ENCODE data around the gene OPN1LW. TPM values are rescaled to one million over a fixed set of nuclear protein-coding genes. Genes with fewer than 3 reads are reported as not detected.

The OPN1LW gene
- total and polyA plus RNA-seq, 10 donors, result not detected

DNA sequence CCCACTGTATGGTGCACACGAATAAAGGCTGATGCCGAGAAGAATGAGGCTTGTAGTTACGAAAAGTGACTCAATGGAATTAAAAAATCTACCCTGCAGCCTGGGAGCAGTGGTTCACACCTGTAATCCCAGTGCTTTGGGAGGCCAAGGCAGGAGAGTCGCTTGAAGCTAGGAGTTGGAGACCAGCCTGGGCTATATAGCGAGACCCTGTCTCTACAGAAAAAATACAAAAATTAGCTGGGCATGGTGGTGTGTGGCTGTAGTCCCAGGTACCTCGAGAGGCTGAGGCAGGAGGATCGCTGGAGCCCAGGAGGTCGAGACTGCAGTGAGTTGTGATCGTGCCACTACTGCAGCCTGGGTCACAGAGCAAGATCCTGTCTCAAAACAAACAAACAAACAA lies 11.7 kb upstream of the OPN1LW start:
- TF ChIP-seq, protein P1, sequence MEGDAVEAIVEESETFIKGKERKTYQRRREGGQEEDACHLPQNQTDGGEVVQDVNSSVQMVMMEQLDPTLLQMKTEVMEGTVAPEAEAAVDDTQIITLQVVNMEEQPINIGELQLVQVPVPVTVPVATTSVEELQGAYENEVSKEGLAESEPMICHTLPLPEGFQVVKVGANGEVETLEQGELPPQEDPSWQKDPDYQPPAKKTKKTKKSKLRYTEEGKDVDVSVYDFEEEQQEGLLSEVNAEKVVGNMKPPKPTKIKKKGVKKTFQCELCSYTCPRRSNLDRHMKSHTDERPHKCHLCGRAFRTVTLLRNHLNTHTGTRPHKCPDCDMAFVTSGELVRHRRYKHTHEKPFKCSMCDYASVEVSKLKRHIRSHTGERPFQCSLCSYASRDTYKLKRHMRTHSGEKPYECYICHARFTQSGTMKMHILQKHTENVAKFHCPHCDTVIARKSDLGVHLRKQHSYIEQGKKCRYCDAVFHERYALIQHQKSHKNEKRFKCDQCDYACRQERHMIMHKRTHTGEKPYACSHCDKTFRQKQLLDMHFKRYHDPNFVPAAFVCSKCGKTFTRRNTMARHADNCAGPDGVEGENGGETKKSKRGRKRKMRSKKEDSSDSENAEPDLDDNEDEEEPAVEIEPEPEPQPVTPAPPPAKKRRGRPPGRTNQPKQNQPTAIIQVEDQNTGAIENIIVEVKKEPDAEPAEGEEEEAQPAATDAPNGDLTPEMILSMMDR (IDR thresholded peaks at IDR 0.05 in 8 of 11, conservative IDR thresholded peaks at IDR 0.05 in 3 of 11), result no peak
- TF ChIP-seq POLR2A (IDR thresholded peaks at IDR 0.05), result no peak
- TF ChIP-seq POLR2AphosphoS5 (IDR thresholded peaks at IDR 0.05), result no peak
- no peaks in the 10 kb centered on the region for H3K36me3 ChIP-seq
- intact Hi-C loops (cut with DNase I; ENCODE audit: low total_unique reads), result no loop called here
- no peak overlapping the region for H3K4me3 ChIP-seq
- DNase-seq, result no peak
- H3K9me3 ChIP-seq, result no peaks in the 10 kb centered on the region
- no peak overlapping the region for H3K27ac ChIP-seq
- H3K4me1 ChIP-seq, result peaks cover 0 to 23% (median 13%) of the 10 kb centered on the region in 6 donors
- 79 to 95% (median 90%) methylated on average over 9 of the region's 9 CpGs for WGBS, 5 donors
- H3K27me3 ChIP-seq (replicated peaks in 1 of 7), result no peaks in the 10 kb centered on the region

DNA sequence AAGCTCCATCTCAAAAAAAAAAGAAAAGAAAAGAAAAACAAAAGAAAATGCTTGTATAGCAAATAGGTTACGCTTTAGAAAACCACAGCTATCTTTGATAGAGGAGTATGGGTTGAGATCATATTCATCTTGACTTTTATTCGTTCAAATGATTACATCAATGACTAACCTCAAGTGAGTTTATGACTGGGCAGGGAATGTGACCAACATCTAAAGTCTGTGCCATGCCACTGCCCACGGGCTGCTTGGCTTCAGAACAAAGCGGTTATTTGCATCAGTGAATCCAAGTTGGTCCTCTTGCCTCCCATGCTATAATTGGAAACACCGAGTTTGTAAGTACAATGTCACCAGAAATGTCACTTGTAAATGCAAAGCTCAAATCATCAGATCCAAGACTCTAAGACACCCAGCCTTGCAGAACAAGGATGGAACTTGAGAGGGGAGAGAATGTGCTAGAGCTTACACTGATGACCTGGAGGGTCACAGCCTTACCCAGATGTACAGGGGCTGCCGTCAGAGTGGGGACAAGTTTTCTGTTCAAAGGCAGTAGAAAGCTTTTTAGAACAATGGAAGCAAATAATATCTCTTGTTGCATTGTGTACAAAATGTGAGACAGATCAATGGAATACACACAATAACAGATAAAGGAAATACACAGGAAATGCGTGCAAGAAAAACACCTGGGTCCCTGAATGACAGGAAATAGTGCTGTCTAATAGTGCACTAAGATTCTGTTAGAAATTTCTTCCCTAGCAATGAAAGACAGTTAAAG lies 8.4 kb upstream of the OPN1LW start:
- peaks cover 0 to 4% (median 0%) of the 10 kb centered on the region in 7 donors for H3K27me3 ChIP-seq (replicated peaks in 1 of 7)
- WGBS, 5 donors, result 53 to 71% (median 61%) methylated on average over 7 of the region's 7 CpGs
- TF ChIP-seq, protein P1 (IDR thresholded peaks at IDR 0.05 in 8 of 11, conservative IDR thresholded peaks at IDR 0.05 in 3 of 11), result no peak
- no peak for TF ChIP-seq POLR2A (IDR thresholded peaks at IDR 0.05)
- TF ChIP-seq POLR2AphosphoS5 (IDR thresholded peaks at IDR 0.05), result no peak
- H3K4me1 ChIP-seq, result peaks cover 0 to 23% (median 13%) of the 10 kb centered on the region in 6 donors
- intact Hi-C loops (cut with DNase I; ENCODE audit: low total_unique reads), result no loop called here
- no peaks in the 10 kb centered on the region for H3K9me3 ChIP-seq
- no peak overlapping the region for H3K4me3 ChIP-seq
- H3K36me3 ChIP-seq, result no peaks in the 10 kb centered on the region
- H3K27ac ChIP-seq, result peak overlapping the region in 7 of 8 donors; percentile 54 to 85 (median 80)
- no peak for DNase-seq

DNA sequence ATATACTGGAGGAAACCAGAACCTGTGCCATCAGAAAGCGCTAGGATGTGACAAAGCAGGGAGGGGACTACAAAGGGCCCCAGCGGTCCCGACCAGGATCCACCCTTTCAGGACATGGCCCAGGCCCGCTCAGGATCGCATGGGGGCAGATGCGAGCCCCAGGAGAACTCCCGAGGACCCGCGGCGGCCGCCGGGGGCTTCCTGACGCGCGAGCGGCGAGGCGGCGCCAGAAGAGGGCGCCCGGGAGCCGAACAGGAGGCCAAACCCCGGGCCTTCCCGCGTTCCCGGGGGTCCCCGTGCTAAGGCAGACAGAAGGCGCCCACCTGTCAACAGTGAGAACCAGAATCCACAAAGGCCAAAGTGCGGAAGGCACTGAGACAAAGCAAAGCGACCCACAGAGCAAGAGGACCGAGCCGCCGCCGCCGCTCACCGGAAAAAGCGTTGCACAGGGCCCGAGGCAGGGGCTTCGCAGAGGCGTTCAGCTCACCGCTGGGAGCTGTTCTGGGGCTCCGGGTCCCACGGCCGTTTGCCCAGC lies 7.3 kb upstream of the OPN1LW start:
- WGBS, 5 donors, result 1 to 31% (median 2%) methylated on average over 10 to 44 of the region's 44 CpGs
- intact Hi-C loops (cut with DNase I; ENCODE audit: low total_unique reads), result no loop called here
- DNase-seq, result peak; percentile 91
- Histone ChIP-seq H3K27me3 (replicated peaks in 1 of 7) (peaks cover 0 to 4% (median 0%) of the 10 kb centered on the region in 7 donors), H3K36me3 (no peaks in the 10 kb centered on the region), H3K4me1 (peaks cover 0 to 23% (median 13%) of the 10 kb centered on the region in 6 donors), H3K4me3 (peak overlapping the region in 4 of 8 donors; percentile 16 to 57 (median 22)), H3K27ac (peak overlapping the region; percentile 54 to 85 (median 78)), H3K9me3 (no peaks in the 10 kb centered on the region)
- TF ChIP-seq, protein P1 (IDR thresholded peaks at IDR 0.05 in 8 of 11, conservative IDR thresholded peaks at IDR 0.05 in 3 of 11), result peak; percentile 67 to 88 (median 81)
- TF ChIP-seq POLR2AphosphoS5 (IDR thresholded peaks at IDR 0.05) (peak; percentile 46 to 76 (median 57)), POLR2A (IDR thresholded peaks at IDR 0.05) (no peak)

GRCh38 chrX:154138857-154139256 lies 5.2 kb upstream of the OPN1LW start:
- intact Hi-C loops (cut with DNase I; ENCODE audit: low total_unique reads), result no loop called here
- Histone ChIP-seq H3K4me1 (peaks cover 0 to 23% (median 13%) of the 10 kb centered on the region in 6 donors), H3K36me3 (no peaks in the 10 kb centered on the region), H3K4me3 (no peak overlapping the region), H3K27ac (no peak overlapping the region), H3K27me3 (replicated peaks in 1 of 7) (peaks cover 0 to 4% (median 0%) of the 10 kb centered on the region in 7 donors), H3K9me3 (no peaks in the 10 kb centered on the region)
- no peak for TF ChIP-seq POLR2A (IDR thresholded peaks at IDR 0.05)
- TF ChIP-seq POLR2AphosphoS5 (IDR thresholded peaks at IDR 0.05), result no peak
- TF ChIP-seq, protein P1 (IDR thresholded peaks at IDR 0.05 in 8 of 11, conservative IDR thresholded peaks at IDR 0.05 in 3 of 11), result no peak
- DNase-seq, result peak; percentile 38
- WGBS, 5 donors, result 63 to 90% (median 80%) methylated on average over 10 of the region's 10 CpGs
